Psoas muscle (tissue), 8 donors: ENCODE data around the gene ATP9A. TPM values are rescaled to one million over a fixed set of nuclear protein-coding genes. Genes with fewer than 3 reads are reported as not detected.

Experiments used
- ATAC-seq, 4 donors: fragments of 200-7000 bp; cut with Tn5 transposase; one replicate each; pipeline ENCODE4 v1.9.1; 2020; ENCODE audit warnings: moderate library complexity in 3 of 4, mild to moderate bottlenecking in 2 of 4
- DNase-seq, 2 donors: peaks; one replicate each; pipeline ENCODE4 v3.0.0-alpha.2; 2020
- H3K27ac ChIP-seq: fragments of 200-600 bp; one replicate; pipeline ENCODE4 v1.8.0; 2022
- H3K27me3 ChIP-seq, 3 donors: fragments of 200-600 bp in 1 of 3; one replicate each; pipeline versions ENCODE4 v1.6.1 to v1.8.0; 2013 to 2022; ENCODE audit warnings: low read length in 2 of 3, mild to moderate bottlenecking in 2 of 3, moderate library complexity in 1 of 3; ENCODE audit not compliant: insufficient read depth in 3 of 3
- H3K36me3 ChIP-seq, 2 donors: fragments of 200-600 bp in 1 of 2; one replicate each; pipeline versions ENCODE4 v1.6.1 to v1.8.0; 2013 to 2022; ENCODE audit warnings: low read depth in 1 of 2, mild to moderate bottlenecking in 1 of 2, moderate library complexity in 1 of 2; ENCODE audit not compliant: insufficient read depth in 1 of 2
- H3K4me1 ChIP-seq: fragments of 200-600 bp; one replicate; pipeline ENCODE4 v1.8.0; 2022
- H3K4me3 ChIP-seq: fragments of 200-600 bp; one replicate; pipeline ENCODE4 v1.8.0; 2022; ENCODE audit warnings: mild to moderate bottlenecking
- H3K9me3 ChIP-seq: fragments of 200-600 bp; one replicate; pipeline ENCODE4 v1.8.0; 2022
- WGBS, 3 donors: extraction: QIAGEN DNeasy Blood & Tissue Kit; methylation state at CpG; one replicate each; pipeline versions ENCODE4 v1.1.6 to v1.1.7; 2013; 5-methylcytosine and 5-hydroxymethylcytosine counted together
- intact Hi-C, 2 donors: fragments of 100-400 bp; cut with DNase I; formaldehyde crosslinking; loops; one replicate each; pipeline versions ENCODE4 v1.11.0 to v1.14.2; 2022
- polyA plus RNA-seq, 3 donors: library from polyadenylated mRNA; stranded (reverse); fragments of 200-250 nt; gene quantifications; one replicate each; pipeline ENCODE4 v1.2.3, GENCODE V29; 2013
- total RNA-seq, 4 donors: library from RNA; stranded (reverse); fragmentation: NEBNext Ultra II Directional in 2 of 4; extraction: Animal tissue kit (Norgen Biotek cat#: 25700) in 2 of 4; gene quantifications; one replicate each; pipeline versions ENCODE4 v1.2.1 to v1.2.4, GENCODE V29; 2021 to 2023
- TF ChIP-seq, protein P1 (sequence below): fragments of 200-600 bp; IDR thresholded peaks from one replicate; pipeline ENCODE4 v1.8.0; 2022; ENCODE audit warnings: antibody characterized with exemption
- donor health status: healthy with polysubstance abuse.
- donor health status: DM: no; HTN: no; CAD: no; lungs with moderate emphysema.
- donor health status: Bipolar disorder and iron deficiency.
- donor health status: healthy.
- donor health status: DM: yes; HTN: yes; CAD: no.
- donor health status: DM: no; HTN: no; CAD: no.
- donor health status: DM: no; HTN: no; CAD: no.
- donor health status: DM: yes; HTN: yes; CAD: no.

ATP9A gene
- total and polyA plus RNA-seq, 7 donors: 1.8 to 42.3 (median 17.2) TPM

DNA sequence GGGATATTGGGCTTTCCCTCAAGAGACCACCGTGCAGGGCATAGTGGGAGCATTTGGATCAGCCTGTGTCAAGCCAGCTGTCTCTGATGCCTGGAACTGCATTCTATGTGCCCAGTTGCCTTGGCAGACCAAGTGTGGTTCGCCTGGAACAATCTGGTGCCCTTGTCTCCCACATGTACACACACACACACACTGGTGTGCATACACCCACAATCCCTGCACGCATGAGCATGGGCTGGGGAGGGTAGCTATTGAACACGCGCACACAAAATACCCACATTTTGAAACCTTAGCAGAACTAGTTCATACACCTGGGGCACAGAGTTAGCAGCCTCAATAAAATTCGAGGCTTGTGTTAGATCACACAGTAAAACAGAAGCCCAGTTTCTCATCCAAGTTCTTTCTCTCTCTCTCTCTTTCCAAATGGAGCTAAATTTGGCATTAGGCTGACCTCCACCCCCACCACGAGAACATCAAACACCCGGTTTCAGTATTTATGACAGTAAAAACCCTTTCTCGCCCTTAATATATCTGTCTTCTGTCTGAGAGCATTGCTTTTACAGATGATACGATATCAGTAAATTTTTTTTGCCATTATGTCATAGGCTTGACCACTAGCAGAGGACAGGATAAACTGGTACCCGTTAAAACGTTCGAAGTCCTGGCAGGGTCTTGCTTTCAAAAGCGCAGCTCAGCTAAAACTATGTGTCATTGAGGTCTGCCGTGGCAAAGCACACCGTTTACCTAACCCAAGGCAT, 207.5 kb downstream of the ATP9A start:
- TF ChIP-seq, protein P1, sequence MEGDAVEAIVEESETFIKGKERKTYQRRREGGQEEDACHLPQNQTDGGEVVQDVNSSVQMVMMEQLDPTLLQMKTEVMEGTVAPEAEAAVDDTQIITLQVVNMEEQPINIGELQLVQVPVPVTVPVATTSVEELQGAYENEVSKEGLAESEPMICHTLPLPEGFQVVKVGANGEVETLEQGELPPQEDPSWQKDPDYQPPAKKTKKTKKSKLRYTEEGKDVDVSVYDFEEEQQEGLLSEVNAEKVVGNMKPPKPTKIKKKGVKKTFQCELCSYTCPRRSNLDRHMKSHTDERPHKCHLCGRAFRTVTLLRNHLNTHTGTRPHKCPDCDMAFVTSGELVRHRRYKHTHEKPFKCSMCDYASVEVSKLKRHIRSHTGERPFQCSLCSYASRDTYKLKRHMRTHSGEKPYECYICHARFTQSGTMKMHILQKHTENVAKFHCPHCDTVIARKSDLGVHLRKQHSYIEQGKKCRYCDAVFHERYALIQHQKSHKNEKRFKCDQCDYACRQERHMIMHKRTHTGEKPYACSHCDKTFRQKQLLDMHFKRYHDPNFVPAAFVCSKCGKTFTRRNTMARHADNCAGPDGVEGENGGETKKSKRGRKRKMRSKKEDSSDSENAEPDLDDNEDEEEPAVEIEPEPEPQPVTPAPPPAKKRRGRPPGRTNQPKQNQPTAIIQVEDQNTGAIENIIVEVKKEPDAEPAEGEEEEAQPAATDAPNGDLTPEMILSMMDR: no peak
- H3K27ac ChIP-seq: no peak overlapping the region
- 8 to 11% (median 10%) methylated on average over 16 of the region's 16 CpGs for WGBS, 3 donors

DNA sequence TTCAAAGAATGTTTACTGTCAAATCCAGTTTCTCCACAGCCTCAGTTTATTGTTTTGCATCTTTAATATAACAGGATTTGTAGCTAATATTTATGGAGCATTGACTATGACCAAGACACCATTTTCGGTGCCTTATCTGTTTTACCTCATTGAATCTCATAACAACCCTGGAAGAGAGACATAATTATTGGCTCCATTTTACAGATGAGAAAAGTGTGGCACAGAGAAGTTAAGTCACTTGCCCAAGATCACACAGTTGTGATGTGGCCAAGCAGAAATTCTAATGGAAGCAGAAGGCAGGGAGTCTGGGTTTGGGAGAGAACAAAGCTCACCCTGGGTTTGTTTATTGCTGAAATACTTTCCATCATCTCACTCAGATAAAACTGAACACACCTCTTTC, 208.1 kb downstream of the ATP9A start:
- Histone ChIP-seq H3K4me1 (peaks cover 24% of the 10 kb centered on the region), H3K9me3 (no peaks in the 10 kb centered on the region), H3K27ac (no peak overlapping the region), H3K4me3 (no peak overlapping the region), H3K36me3 (no peaks in the 10 kb centered on the region), H3K27me3 (no peaks in the 10 kb centered on the region)
- WGBS, 3 donors: 85 to 97% (median 91%) methylated on average over 1 of the region's 1 CpG
- intact Hi-C loops: no loop called here
- TF ChIP-seq, protein P1: no peak
- DNase-seq: no peak
- ATAC-seq: no peak

More for the DNA sequence above, 207.5 kb downstream of the ATP9A start:
- intact Hi-C loops: no loop called here
- no peaks in the 10 kb centered on the region for H3K27me3 ChIP-seq
- peaks cover 24% of the 10 kb centered on the region for H3K4me1 ChIP-seq
- H3K9me3 ChIP-seq: no peaks in the 10 kb centered on the region
- peak overlapping the region; percentile 67 for H3K4me3 ChIP-seq
- no peak for DNase-seq
- ATAC-seq: no peak
- H3K36me3 ChIP-seq: no peaks in the 10 kb centered on the region

DNA sequence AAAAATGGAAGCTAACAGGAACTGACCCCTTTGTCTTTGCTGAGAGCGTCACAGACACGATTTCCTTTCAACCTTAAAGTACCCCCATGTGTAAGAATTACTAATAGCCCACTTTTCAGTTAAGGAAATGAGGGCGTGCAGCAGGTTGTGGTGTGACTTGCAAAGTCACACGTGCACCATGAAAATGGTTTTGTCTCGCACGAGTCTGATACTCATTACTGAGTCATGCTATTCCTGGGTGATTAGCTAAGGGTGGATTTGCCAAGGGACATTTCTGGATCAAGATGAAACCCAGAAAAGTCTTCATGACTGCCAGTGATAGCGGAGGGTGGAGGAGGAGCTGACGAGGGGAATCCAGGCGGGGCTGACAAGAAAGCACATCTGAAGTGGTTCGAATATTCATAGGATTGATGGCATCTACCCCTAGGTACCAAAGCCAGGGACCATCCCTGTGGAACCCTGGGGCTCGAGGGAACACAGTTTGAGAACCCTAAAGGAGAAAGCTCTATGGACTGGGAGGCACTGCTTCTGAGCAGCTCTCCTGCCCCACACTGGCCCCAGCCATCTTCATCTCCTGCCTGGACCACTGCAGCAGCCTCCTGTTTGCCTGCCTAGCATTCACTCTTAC, 213.5 kb downstream of the ATP9A start:
- peak overlapping the region; percentile 30 for H3K27ac ChIP-seq
- WGBS, 3 donors: 24 to 41% (median 29%) methylated on average over 11 of the region's 11 CpGs
- H3K9me3 ChIP-seq: no peaks in the 10 kb centered on the region
- TF ChIP-seq, protein P1: no peak
- peaks cover 10% of the 10 kb centered on the region for H3K4me1 ChIP-seq
- H3K36me3 ChIP-seq: no peaks in the 10 kb centered on the region
- ATAC-seq: peak; percentile 37 to 92 (median 74)
- DNase-seq: no peak
- no peaks in the 10 kb centered on the region for H3K27me3 ChIP-seq
- intact Hi-C loops: no loop called here
- no peak overlapping the region for H3K4me3 ChIP-seq

DNA sequence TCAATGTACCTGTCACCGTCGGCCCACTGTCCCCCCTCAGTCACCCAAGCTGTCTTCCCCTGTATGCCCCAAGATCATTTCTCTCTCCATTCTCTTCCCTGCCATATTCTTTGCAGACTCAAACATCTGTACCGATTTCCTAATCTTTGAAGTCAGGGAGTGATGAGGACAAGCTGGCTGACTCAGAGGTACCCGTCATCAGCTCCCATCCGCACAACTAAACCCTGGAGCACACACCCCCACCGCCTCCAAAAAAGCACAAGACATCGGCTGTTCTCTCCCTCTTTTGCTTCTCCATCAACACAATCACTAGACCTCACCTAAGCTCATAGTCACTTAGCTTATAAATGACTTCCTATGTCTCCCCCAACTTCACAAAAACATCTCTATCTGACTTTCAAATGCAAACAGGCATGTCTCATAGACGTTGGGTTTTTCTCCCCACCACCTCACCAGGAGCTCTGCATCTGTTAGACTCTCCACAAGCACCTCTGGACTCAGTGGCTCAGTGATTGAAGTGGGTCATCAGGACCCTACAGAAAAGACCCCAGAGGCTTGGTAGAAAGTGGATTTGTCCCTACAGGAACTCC, 214.2 kb downstream of the ATP9A start:
- no peak for ATAC-seq
- TF ChIP-seq, protein P1: no peak
- 71 to 76% (median 74%) methylated on average over 8 of the region's 8 CpGs for WGBS, 3 donors
- Histone ChIP-seq H3K36me3 (no peaks in the 10 kb centered on the region), H3K27me3 (no peaks in the 10 kb centered on the region), H3K9me3 (no peaks in the 10 kb centered on the region), H3K4me1 (peaks cover 10% of the 10 kb centered on the region), H3K4me3 (no peak overlapping the region), H3K27ac (peak overlapping the region; percentile 30)
- intact Hi-C loops: no loop called here
- no peak for DNase-seq
